ENCODE data around the gene TFB1M.
"Not testable (repeated sequence)": the region's sequence is repeated elsewhere in the genome, so short reads cannot be mapped to it uniquely, and the experiment has no call there.

The TFB1M gene

GRCh38 chr6:155234167-155234566 is 80.1 kb downstream of the TFB1M start:
- DNase-seq, result no peak

- no peak for DNase-seq
Observed at GRCh38 chr6:155232848-155233247, 81.4 kb downstream of the TFB1M start.

DNA sequence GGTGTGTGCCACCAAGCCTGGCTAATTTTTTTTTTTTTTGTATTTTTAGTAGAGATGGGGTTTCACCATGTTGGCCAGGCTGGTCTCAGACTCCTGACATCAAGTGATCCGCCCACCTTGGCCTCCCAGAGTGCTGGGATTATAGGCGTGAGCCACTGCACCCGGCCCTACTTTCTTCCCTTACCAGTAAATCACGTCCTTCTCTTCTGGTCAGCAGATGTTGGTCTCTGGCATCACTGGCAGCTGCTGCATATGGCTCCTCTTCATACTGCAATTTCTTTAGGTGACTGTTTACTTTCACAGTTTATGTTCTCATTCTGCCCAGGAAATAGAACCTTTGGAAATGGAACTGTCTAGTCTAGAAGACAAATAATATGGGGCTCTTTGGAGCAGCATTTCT is 83.3 kb downstream of the TFB1M start:
- DNase-seq, result not testable (repeated sequence)

GRCh38 chr6:155228546-155229166 is 85.6 kb downstream of the TFB1M start:
- no peak for DNase-seq

DNA sequence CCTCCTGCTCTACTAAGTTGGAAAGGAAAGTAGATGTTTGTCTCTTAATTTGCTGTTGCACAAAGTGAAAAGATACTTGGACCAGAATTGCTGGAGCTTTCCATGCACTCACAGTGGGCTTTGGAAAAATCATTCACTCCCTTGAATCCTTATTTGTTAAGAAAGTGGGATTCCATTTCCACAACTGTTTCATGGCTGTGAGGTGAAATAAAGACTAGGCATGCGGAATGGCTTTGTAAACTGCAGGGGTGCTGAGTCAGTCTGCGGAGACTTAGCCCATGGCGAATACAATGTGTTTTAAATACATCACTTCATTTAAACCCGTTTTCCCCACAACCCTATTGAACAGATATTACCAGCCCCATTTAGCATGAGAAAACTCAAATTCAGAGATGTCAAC is 87.2 kb downstream of the TFB1M start:
- DNase-seq, result no peak

DNA sequence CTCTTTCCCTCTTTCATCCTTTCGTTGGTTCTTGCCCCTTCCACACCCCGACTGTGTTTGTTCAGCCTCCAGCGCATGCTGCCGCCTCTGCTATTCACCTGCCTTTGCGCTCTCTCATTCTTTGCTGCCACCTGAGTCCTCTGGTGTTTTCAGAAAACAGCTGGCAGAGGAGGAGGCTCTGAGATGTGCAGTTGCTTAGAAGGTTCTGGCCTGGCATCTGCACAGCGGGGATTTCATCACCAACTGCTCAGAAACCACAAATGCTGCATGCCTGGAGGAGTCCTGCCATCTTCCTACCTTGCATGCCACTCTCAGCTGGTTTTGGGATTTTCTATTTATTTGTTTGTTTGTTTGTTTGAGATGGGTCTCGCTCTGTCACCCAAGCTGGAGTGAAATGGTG is 89.7 kb downstream of the TFB1M start:
- DNase-seq, result no peak

DNA sequence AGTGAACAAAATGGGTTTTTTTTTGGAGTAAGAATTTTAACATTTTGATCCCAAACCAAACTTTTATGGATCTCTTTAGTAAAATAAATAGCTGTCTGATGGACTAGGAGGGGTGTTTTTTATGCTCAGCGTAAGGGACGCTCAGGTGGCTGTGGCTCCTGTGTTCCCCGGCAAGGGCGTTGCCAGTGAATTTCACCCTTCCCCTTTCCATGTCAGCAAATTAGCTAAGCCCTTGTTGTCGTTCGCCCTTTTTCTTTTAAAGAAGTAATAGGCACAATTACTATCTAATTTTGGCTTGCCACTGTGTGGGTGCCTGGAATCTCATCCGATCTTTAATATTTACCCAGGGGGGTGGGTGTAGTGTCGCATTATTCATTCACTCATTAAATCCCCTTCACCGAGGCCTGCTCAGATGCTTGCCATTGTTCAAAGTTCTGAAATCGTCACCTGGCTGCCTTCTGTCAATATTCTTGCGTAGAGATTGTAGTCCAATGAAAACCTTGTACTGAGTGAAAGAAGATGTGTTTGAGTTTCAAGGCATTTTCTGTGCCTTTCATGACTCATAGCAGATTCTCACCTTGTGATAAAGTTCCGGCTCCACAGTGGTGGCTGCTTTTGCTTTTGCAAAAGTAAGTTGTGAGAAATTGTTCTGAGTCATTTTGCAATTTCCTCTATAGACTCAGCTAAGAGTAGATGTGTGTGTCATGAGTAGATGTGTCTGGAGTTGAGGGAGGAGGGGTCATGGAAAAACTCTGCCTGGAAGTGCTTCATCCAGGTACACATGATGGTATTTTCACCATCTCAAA is 90.4 kb downstream of the TFB1M start:
- DNase-seq, result no peak

DNA sequence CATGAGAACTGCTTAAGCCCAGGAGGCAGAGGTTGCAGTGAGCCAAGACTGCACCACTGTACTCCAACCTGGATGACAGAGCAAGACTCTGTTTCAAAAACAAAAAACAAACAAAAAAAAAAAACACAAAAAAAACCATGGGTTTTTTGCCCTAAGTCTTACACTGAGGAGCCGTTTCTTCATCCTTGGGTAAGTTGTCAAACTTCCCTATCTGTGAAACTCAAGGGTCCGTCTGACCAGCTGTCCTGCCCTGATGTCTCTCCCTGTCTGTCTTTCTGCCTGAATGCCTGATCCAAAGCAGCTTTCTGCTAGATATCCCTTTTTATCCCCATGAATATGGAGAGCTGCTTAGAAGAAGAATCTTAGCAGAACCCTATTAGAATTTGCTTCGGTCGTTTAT is 91.8 kb downstream of the TFB1M start:
- no peak for DNase-seq

DNA sequence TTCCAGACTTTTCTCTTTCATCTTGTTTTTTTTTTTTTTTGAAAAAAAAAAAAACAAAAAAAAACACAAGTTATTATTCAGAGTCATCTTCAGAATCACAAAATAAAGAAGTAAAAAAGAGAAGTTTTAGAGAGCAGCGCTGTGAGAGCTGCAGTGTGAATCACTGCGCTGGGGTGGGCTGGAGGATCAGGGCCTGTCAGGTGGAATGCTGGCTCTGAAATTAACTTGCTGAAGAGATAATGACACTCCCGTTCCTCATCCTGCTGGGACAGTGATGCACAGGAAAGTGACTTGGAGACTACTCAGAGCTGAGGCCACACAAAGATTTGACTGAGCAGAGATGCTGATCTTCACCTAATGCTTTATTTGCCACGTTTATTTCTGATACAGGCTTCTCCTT is 93.2 kb downstream of the TFB1M start:
- no peak for DNase-seq

GRCh38 chr6:155219858-155220301 is 94.4 kb downstream of the TFB1M start:
- DNase-seq, result no peak

- DNase-seq, result no peak
Observed at GRCh38 chr6:155219299-155219698, 95.0 kb downstream of the TFB1M start.

GRCh38 chr6:155218711-155219110 is 95.6 kb downstream of the TFB1M start:
- DNase-seq, result not testable (repeated sequence)

- no peak for DNase-seq
Observed at GRCh38 chr6:155216312-155217046, 97.8 kb downstream of the TFB1M start.

- no peak for DNase-seq
Observed at GRCh38 chr6:155215906-155216305, 98.4 kb downstream of the TFB1M start.

GRCh38 chr6:155213611-155214372 is 100.5 kb downstream of the TFB1M start:
- no peak for DNase-seq

DNA sequence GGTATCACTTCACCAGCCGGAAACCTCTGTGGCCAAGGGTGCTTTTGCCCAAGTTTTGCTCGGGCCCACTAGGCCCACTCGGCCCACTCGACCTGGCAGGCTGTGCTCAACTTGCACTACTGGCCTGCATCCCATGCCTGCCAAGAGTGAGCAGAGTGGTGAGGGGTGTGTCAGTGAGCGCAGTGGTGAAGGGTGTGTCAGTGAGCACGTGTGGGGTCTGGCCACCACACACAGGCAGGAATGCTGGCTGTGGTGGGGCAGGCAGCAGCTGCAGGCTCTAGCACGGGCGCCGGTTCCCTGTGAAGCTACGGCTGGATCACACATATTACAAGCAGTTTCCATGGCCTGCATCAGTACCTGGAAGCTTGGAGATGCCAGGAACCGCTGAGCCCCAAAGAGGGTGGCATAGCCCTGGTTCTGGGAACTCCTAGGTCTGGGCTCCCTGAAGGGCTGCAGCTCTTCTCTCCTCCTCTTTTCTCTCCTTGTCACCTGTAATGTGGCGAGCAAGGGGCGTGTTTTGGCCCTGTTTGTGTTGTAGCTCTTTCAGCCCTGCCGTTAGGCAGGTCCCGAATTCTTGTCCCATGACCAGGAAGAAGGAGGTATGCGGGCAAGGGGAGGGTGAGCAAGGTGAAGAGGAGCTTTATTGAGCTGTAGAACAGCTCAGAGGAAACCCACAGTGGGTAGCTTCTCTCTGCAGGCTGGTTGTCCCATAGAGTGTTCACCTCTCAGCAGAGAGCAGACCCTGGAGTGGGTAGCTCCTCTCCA is 101.5 kb downstream of the TFB1M start:
- DNase-seq, result no peak

DNA sequence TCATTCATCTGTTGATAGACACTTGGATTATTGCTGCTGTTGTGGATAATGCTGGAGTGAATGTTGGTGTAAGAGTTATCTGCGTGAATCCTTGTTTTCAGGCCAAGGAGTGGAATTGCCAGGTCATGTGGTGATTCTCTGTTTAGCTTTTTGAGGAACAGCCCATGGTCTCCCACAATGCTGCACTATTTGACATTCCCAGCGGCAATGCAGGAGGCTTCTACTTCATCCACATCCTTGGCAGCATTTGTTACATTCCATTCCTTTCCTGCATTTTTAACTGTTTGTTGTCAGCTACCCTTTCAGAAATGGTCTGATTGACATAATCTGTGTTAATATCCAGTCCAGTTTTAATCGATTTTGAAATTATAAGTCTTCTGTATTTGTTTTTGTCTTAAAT is 102.2 kb downstream of the TFB1M start:
- no peak for DNase-seq

GRCh38 chr6:155207223-155207622 is 107.1 kb downstream of the TFB1M start:
- no peak for DNase-seq
